ENCODE results near the gene TRAPPC11. TPM values are rescaled to one million over a fixed set of nuclear protein-coding genes. Genes with fewer than 3 reads are reported as not detected.

Gene TRAPPC11
- total and polyA plus RNA-seq, 4 donors = 7.4 to 44.6 (median 24.3) TPM

- no peak for ATAC-seq (ENCODE audit: low FRiP score)
- Histone ChIP-seq H3K4me1 (ENCODE audit: control insufficient read depth in 1 of 2, insufficient read depth in 2 of 2, low read length in 2 of 2) (no peaks in the 10 kb centered on the region), H3K36me3 (ENCODE audit: control insufficient read depth in 1 of 2, insufficient read depth in 2 of 2, low read length in 1 of 2) (no peaks in the 10 kb centered on the region), H3K9me3 (ENCODE audit: control insufficient read depth, low read length) (peaks cover 1% of the 10 kb centered on the region), H3K4me3 (ENCODE audit: low read length in 2 of 2) (no peak overlapping the region), H3K27ac (ENCODE audit: low read depth in 1 of 2, low read length in 2 of 2) (no peak overlapping the region), H3K27me3 (ENCODE audit: control insufficient read depth in 1 of 2, insufficient read depth in 2 of 2, low read length in 1 of 2) (no peaks in the 10 kb centered on the region)
- WGBS, 2 donors = 97 to 98% methylated on average over 4 of the region's 4 CpGs
- no peak for DNase-seq
- intact Hi-C loops (cut with DNase I) = no loop called here
Measured at GRCh38 chr4:183751106-183751505, 92.0 kb downstream of the TRAPPC11 start.

- intact Hi-C loops (cut with DNase I) = no loop called here
- Histone ChIP-seq H3K4me1 (ENCODE audit: control insufficient read depth in 1 of 2, insufficient read depth in 2 of 2, low read length in 2 of 2) (no peaks in the 10 kb centered on the region), H3K4me3 (ENCODE audit: low read length in 2 of 2) (no peak overlapping the region), H3K27ac (ENCODE audit: low read depth in 1 of 2, low read length in 2 of 2) (no peak overlapping the region), H3K9me3 (ENCODE audit: control insufficient read depth, low read length) (peaks cover 1% of the 10 kb centered on the region), H3K27me3 (ENCODE audit: control insufficient read depth in 1 of 2, insufficient read depth in 2 of 2, low read length in 1 of 2) (no peaks in the 10 kb centered on the region), H3K36me3 (ENCODE audit: control insufficient read depth in 1 of 2, insufficient read depth in 2 of 2, low read length in 1 of 2) (no peaks in the 10 kb centered on the region)
- ATAC-seq (ENCODE audit: low FRiP score) (no peak), DNase-seq (no peak)
- 62 to 70% methylated on average over 2 of the region's 2 CpGs for WGBS, 2 donors
Measured at GRCh38 chr4:183755596-183755995, 96.5 kb downstream of the TRAPPC11 start.

GRCh38 chr4:183757060-183757459 is 98.0 kb downstream of the TRAPPC11 start:
- 89 to 93% methylated on average over 10 of the region's 10 CpGs for WGBS, 2 donors
- H3K27ac ChIP-seq (ENCODE audit: low read depth in 1 of 2, low read length in 2 of 2) = no peak overlapping the region
- H3K4me1 ChIP-seq (ENCODE audit: control insufficient read depth in 1 of 2, insufficient read depth in 2 of 2, low read length in 2 of 2) = no peaks in the 10 kb centered on the region
- peaks cover 1% of the 10 kb centered on the region for H3K9me3 ChIP-seq (ENCODE audit: control insufficient read depth, low read length)
- DNase-seq (no peak), ATAC-seq (ENCODE audit: low FRiP score) (no peak)
- no peaks in the 10 kb centered on the region for H3K36me3 ChIP-seq (ENCODE audit: control insufficient read depth in 1 of 2, insufficient read depth in 2 of 2, low read length in 1 of 2)
- H3K27me3 ChIP-seq (ENCODE audit: control insufficient read depth in 1 of 2, insufficient read depth in 2 of 2, low read length in 1 of 2) = no peaks in the 10 kb centered on the region
- intact Hi-C loops (cut with DNase I) = no loop called here
- no peak overlapping the region for H3K4me3 ChIP-seq (ENCODE audit: low read length in 2 of 2)

DNA sequence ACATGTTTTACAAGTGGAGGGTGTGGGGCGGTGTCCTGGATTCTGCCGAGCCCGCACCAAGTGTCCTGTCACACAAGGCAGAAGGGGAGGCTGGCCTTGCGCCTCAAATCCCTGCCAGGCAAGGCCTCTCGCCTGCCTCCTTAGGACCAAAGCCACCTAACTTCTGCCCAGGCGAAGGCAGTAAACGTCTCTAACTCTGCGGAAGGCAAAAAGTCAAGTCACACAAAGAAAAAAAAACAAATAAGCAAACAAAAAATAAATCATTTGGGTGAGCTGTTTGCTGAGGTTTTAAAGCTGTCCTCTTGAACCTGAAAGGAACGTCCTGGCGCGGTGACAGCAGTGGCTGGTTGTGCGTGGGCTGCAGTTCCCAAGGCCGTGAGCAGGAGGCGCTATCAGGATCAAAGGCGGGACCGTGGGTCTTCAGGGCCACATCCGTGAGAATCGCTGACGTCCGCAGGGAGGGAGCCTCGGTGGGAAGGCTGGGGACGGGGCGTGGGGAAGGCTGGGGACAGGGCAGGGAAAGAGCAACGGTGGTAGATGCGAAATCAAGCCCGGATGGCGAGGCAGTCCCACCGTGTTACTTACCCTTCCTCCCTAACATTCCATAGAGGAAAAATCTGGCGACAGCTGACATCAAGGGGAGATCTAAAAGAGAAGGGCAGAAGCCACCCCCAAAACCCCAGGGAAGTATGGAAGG is 99.1 kb downstream of the TRAPPC11 start:
- intact Hi-C loops (cut with DNase I) = no loop called here
- ATAC-seq (ENCODE audit: low FRiP score) (peak; percentile 71), DNase-seq (peak in 1 of 2 donors; percentile 83)
- H3K36me3 ChIP-seq (ENCODE audit: control insufficient read depth in 1 of 2, insufficient read depth in 2 of 2, low read length in 1 of 2) = no peaks in the 10 kb centered on the region
- no peak overlapping the region for H3K4me3 ChIP-seq (ENCODE audit: low read length in 2 of 2)
- 37 to 38% methylated on average over 29 of the region's 29 CpGs for WGBS, 2 donors
- H3K27ac ChIP-seq (ENCODE audit: low read depth in 1 of 2, low read length in 2 of 2) = no peak overlapping the region
- H3K4me1 ChIP-seq (ENCODE audit: control insufficient read depth in 1 of 2, insufficient read depth in 2 of 2, low read length in 2 of 2) = no peaks in the 10 kb centered on the region
- H3K9me3 ChIP-seq (ENCODE audit: control insufficient read depth, low read length) = no peaks in the 10 kb centered on the region
- H3K27me3 ChIP-seq (ENCODE audit: control insufficient read depth in 1 of 2, insufficient read depth in 2 of 2, low read length in 1 of 2) = no peaks in the 10 kb centered on the region

- intact Hi-C loops (cut with DNase I) = no loop called here
- Histone ChIP-seq H3K36me3 (ENCODE audit: control insufficient read depth in 1 of 2, insufficient read depth in 2 of 2, low read length in 1 of 2) (no peaks in the 10 kb centered on the region), H3K9me3 (ENCODE audit: control insufficient read depth, low read length) (no peaks in the 10 kb centered on the region), H3K4me1 (ENCODE audit: control insufficient read depth in 1 of 2, insufficient read depth in 2 of 2, low read length in 2 of 2) (no peaks in the 10 kb centered on the region), H3K27ac (ENCODE audit: low read depth in 1 of 2, low read length in 2 of 2) (no peak overlapping the region), H3K27me3 (ENCODE audit: control insufficient read depth in 1 of 2, insufficient read depth in 2 of 2, low read length in 1 of 2) (no peaks in the 10 kb centered on the region), H3K4me3 (ENCODE audit: low read length in 2 of 2) (no peak overlapping the region)
- 63 to 64% methylated on average over 21 of the region's 21 CpGs for WGBS, 2 donors
- DNase-seq (no peak), ATAC-seq (ENCODE audit: low FRiP score) (no peak)
Measured at GRCh38 chr4:183758758-183759447, 99.8 kb downstream of the TRAPPC11 start.

GRCh38 chr4:183760326-183760725 is 101.2 kb downstream of the TRAPPC11 start:
- intact Hi-C loops (cut with DNase I) = no loop called here

More at GRCh38 chr4:183760326-183760725, 101.2 kb downstream of the TRAPPC11 start:
- H3K9me3 ChIP-seq (ENCODE audit: control insufficient read depth, low read length) = no peaks in the 10 kb centered on the region
- no peaks in the 10 kb centered on the region for H3K36me3 ChIP-seq (ENCODE audit: control insufficient read depth in 1 of 2, insufficient read depth in 2 of 2, low read length in 1 of 2)
- no peak overlapping the region for H3K4me3 ChIP-seq (ENCODE audit: low read length in 2 of 2)
- H3K4me1 ChIP-seq (ENCODE audit: control insufficient read depth in 1 of 2, insufficient read depth in 2 of 2, low read length in 2 of 2) = no peaks in the 10 kb centered on the region
- DNase-seq (no peak), ATAC-seq (ENCODE audit: low FRiP score) (no peak)
- H3K27me3 ChIP-seq (ENCODE audit: control insufficient read depth in 1 of 2, insufficient read depth in 2 of 2, low read length in 1 of 2) = no peaks in the 10 kb centered on the region
- no peak overlapping the region for H3K27ac ChIP-seq (ENCODE audit: low read depth in 1 of 2, low read length in 2 of 2)
- 84 to 94% methylated on average over 1 of the region's 1 CpG for WGBS, 2 donors

Other genes with a start within 250 kb of the TRAPPC11 start
- gene CDKN2AIP, start 214.7 kb upstream of the TRAPPC11 start, total RNA-seq = 10 to 100 TPM; 12.0 to 15.4 TPM
- gene CDKN2AIP, start 214.7 kb upstream of the TRAPPC11 start, polyA plus RNA-seq = 10 to 100 TPM; 12.2 to 16.3 TPM
- gene ING2, start 154.2 kb upstream of the TRAPPC11 start, total RNA-seq = 10 to 100 TPM in 1 of 2 donors, 1 to 10 TPM in 1; 6.3 to 10.0 TPM
- gene ING2, start 154.2 kb upstream of the TRAPPC11 start, polyA plus RNA-seq = 10 to 100 TPM in 1 of 2 donors, 1 to 10 TPM in 1; 9.7 to 22.3 TPM
- 10 to 100 TPM; 17.3 to 20.2 TPM for gene RWDD4, start 108 bp upstream of the TRAPPC11 start, total RNA-seq
- gene RWDD4, start 108 bp upstream of the TRAPPC11 start, polyA plus RNA-seq = 10 to 100 TPM; 17.1 to 31.7 TPM
- 10 to 100 TPM in 1 of 2 donors, 1 to 10 TPM in 1; 5.7 to 10.9 TPM for gene STOX2, start 246.0 kb downstream of the TRAPPC11 start, total RNA-seq
- under 1 TPM; 0.13 to 0.51 TPM for gene STOX2, start 246.0 kb downstream of the TRAPPC11 start, polyA plus RNA-seq

Data from aorta (tissue), 5 donors.